ENCODE results near the gene BTF3.

GRCh38 chr5:73450137-73450536 lies 48.1 kb upstream of the BTF3 start:
- no peak for TF ChIP-seq EZH2 (IDR thresholded peaks at IDR 0.05; ENCODE audit: low read depth, unreplicated experiment)
- TF ChIP-seq REST (IDR thresholded peaks at IDR 0.05; ENCODE audit: unreplicated experiment) = no peak
- no peak for TF ChIP-seq ETS1 (IDR thresholded peaks at IDR 0.05)
- TF ChIP-seq CTCF (conservative IDR thresholded peaks at IDR 0.05; ENCODE audit: low read depth in 2 of 2) = no peak
- no peak for TF ChIP-seq POLR2AphosphoS5 (IDR thresholded peaks at IDR 0.05; ENCODE audit: low read depth)
- TF ChIP-seq NANOG (IDR thresholded peaks at IDR 0.05; ENCODE audit: borderline replicate concordance) = no peak
